SW480 (cell line): ENCODE measurements around the gene BCL2L1.

ENCODE experiments used
- DNase-seq: peaks from one replicate; pipeline ENCODE4 v3.0.0-alpha.2; 2016; ENCODE audit warnings: low spot score

The BCL2L1 gene

DNA sequence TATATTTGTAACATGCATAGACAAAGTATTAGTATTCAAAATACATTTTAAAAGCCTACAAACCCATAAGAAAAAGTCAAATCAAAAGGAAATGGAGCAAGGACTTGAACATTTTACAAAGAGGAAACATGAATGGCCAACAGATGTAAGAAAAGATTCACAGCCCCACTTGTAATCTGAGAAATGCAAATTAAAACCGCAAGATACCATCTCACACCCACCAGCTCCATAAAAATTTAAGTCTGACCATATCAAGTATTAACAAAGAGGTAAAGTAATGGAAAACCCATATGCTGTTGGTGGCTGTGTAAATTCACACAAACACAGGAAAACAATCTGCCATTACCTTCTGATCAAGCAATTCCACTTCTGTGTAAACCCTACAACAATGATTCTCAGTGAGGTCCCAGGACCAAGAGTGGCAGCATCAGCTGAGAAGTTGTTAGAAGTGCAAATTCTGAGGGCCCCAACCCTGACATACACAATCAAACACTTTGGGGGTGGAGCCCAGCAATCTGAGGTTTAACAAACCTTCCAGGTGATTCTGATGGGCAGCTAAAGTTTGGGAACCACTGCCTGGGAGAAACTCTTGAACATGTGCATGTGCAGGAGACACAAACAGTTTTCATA lies 30.9 kb downstream of the BCL2L1 start:
- no peak for DNase-seq

DNA sequence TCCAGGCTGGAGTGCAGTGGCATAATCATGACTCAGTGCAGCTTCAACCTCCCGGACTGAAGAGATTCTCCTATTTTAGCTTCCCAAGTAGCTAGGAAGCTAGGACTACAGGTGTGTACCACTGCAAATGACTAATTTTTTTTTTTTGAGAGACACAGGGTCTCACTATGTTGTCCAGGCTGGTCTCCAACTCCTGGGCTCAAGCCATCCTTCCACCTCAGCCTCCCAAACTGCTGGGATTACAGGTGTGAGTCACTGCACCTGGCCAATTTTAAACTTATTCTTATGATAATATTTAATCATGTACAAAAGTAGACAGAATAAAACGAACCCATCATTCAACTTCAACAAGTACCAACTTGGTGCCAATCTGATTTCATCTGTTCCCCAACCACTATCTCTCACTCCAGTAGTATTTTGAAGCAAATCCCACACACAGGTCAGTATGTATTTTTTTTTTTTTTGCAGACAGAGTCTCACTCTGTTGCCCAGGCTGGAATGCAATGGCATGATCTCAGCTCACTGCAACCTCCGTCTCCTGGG lies 32.5 kb downstream of the BCL2L1 start:
- no peak for DNase-seq

DNA sequence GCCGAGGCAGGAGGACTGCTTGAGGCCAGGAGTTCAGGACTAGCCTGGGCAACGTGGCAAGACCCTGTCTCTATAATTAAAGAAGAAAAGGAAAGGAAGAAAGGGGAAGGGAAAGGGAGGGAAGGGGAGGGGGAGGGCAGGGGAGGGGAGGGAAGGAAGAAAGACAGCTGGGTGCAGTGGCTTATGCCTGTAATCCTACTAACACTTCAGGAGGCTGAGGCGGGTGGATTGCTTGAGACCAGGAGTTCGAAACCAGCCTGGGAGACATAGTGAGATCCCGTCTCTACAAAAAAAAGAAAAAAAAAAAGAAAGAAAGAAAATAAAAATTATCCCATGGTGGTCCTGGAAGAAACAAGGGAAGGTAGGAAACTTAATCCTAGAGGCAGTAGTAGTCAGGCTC lies 33.5 kb downstream of the BCL2L1 start:
- no peak for DNase-seq

DNA sequence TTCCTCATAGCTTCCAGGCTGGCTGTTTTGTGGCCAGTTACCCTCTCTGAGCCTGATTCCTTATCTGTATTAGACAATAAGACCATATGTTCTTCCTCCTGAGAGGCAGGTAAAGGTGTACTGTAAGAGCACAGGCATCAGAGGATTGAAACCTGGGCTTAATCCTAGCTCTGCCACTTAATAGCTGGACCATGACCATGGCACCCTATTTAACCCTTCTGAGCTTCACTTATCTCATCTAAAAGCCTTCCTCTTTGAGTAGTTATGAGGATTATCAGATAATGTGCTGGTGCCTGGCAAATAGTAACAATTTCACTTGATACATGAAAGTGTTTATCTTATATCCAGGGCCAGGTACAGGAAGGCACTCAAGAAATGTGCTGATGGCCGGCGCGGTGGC lies 34.9 kb downstream of the BCL2L1 start:
- DNase-seq, result no peak

DNA sequence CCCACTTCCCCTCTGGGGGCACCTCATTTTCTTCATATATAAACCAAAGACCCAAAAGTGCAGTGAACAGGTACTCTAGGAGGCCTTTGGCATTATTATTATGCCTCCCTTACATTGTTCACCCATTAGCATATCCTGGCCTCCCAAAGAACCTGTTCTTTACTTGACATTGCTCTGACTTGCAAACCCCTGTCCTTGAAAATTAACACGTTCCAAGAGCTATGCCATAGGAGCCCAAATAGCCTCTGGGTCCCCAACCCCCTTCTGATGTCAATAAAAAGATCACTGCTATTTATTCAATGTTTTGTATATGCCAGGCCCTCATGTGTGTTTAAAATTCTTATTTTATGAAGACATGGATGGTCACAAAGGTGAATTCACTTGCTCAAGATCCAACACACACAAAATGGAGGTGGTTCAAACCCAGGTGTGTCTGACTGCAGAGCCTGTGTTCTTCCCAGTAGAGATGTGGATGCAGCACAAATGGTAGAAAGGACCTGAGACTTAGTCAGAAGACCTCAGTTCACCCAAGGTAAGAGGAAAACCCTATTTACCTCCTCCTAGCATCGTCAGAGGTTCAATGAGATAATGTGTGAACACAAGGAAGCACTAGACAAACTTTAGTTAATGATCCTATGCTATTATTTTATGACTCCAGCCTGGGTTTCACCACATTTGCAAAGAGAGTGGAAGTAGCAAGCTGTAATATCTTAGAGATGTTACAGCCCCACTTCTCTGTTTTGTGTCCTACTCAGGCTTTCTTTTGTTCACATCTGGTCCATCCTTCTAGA lies 36.6 kb downstream of the BCL2L1 start:
- no peak for DNase-seq

DNA sequence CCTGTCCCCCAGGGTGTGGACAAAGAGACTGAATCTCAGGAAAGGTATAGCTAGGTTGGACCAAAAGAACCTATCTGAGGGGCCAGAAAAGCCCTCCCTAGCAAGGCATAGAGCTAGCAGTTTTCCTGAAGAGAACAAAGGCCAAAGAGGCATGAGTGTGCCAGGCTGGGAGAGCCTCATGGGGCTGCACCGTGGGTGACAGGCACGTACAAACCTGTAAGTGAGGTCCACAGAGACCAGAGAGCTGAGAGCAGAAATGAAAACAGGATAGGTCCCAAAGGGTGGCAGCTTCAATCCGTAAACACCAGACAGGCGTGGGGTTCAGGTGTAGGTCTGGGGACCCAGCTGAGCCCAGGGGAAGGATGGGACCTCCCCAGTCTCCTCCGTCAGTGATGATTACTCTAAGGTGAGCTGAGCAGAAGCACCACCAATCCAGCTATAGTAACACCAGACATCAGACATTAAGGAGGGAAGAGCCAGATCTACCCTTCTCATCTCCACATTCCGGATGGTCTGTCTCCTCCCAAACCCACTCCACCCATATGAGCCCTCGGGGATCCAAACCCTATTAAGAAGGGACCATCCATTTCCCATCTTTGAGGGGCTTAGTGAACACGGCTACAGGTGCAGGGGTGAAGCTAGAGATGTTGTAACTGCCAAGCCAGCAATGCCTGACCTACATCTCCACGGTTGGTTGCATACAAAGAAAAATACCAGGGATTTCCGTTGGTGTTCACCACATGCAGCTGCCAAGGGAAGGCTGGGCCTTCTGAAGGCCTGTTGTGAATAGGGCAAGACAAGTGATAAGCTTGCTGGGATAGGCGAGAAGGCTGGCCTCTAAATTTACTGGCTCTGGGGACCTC lies 38.3 kb downstream of the BCL2L1 start:
- no peak for DNase-seq

DNA sequence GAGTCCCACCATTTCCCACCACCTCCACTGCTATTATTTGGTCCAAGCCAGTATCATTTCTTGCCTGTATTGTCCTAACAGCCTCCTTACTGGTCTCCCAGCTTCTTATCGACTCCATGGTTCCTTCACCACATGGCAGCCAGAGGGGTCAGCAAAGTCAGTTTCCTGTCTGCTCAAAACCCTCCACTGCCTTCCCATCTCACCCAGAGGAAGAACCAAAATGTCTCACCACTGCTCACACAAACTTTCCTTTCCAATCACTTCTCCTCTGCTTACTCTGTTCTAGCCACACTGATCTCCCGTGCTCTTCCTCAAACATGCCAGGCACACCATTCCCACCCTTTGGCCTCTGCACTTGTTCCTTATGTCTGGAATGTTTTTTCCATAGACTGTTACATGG lies 39.7 kb downstream of the BCL2L1 start:
- no peak for DNase-seq

DNA sequence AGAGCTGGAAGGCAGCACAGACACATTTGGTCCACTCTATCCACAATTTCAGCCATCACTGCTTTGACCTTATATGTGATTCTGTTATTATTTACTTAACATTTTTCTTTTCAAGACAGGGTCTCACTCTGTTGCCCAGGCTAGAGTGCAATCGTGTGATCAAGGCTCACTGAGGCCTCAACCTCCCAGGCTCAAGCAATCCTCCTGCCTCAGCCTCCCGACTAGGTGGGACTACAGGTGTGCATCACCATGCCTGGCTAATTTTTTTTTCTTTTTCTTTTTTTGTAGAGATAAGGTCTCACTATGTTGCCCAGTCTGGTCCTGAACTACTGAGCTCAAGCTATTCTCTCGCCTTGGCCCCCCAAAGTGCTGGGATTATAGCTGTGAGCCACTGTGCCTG lies 40.3 kb downstream of the BCL2L1 start:
- no peak for DNase-seq

DNA sequence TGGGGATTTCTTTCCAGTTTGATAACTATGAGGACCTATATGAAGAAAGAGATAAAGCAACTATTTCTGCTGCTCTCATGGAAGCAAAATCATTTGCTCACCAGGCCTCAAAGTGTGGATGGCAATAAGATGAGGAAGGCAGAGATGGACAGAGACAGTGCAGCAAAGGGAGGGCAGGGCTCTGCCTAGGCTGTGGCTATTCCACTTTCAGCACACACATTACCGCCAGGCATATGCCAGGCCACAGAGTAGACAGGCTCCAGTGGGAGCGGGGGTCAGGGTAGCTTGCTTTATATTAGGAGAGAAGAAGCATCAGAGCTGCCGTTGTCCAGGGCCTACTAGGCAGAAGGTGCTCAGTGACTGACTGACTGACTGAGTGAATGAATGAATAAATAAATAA lies 40.9 kb downstream of the BCL2L1 start:
- no peak for DNase-seq

DNA sequence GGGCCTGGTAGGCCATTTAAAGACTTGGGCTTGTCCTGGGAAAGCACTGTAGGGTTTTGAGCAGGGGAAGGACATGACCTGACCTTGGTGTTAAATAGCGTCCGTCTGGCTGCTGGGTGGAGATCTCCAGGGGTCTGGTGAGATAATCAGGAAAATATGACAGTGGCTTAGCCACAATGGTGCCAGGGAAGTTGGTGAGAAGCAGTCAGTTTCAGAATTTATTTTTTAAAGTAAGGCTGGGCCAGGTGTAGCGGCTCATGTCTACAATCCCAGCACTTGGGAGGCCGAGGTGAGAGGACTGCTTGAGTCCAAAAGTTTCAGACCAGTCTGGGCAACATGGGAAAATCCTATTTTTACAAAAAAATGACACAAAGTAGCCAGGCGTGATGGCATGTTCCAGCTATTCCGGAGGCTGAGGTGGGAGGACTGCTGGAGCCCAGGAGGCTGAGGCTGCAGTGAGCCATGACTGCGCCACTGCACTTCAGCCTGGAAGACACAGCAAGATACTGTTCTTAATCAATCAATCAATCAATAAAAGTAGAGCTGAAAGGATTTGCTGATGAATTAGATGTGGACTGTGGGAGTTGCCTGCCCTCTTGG lies 41.4 kb downstream of the BCL2L1 start:
- DNase-seq, result no peak

DNA sequence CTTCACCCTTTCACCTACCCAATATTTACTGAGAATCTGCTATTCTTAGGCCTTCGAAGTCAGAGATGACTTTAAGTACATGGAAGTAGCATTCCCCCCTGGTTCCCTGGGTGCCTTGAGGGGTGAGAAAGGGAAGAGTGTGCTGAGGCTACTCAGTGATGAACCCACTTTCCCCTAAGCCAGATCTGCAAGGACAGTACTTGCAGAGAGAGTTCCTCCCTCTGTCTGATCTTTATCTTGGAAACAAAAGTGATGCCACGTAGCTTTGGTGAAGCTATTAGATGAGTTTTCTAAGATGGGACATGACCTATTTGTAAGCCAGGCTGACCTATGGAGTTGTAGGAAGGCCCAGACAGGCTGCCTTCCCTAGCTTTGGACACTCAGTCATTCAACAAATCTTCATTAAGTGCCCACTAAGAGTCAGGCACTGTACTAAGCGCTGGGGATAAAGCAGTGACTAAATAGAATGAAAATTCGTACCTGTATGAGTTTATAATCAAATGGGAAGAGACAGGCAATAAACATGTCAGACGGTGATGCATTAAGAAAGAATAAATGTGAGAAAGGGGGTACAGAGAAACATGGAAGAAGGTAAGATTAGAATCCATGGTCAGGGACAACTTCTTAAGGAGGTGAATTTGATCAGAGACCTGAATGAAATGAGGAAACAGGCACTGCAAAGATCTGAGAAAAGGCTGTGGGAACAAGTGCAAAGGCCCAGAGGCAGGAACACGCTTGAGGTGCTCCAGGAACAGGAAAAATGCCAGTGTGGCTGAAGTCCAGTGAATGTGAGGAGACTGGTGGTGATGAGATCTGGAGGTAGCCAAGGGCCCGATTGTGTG lies 42.2 kb downstream of the BCL2L1 start:
- DNase-seq, result no peak

DNA sequence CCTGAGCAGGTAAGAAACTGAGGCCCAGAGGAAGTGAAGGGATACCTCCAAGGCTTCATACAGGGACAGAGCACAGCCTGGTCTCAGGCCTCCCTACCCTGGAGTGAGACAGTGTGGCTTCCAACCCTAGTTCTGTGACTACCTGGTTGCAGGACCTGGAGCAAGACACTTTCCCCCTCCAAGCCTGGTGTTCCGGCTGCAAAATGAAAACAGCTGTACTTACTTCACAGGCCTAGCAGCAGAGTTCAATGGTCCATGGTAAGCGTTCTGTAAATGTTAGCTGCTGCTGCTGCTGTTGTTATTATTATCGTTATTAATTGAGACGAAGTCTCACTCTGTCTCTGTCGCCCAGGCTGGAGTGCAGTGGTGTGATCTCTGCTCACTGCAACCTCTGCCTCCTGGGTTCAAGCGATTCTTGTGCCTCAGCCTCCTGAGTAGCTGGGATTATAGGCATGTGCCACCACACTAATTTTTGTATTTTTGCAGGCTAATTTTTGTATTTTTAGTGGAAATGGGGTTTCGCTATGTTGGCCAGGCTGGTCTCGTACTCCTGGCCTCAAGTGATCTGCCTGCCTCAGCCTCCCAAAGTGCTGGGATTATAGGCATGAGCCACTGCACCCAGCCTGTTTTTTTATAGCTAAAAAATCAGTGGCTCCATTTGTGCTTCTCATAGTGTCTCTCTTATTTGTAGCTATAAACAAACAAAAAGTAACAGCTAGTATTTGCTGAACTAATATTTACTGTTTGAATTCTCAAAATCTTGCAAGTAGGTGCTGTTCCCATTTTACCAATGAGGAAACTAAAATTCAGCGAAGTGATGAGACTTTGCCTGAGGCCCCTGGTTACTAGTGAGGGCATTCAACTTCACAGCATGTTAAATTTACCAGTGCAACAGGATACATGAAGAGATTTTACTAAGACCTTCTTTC lies 43.0 kb downstream of the BCL2L1 start:
- DNase-seq, result no peak

DNA sequence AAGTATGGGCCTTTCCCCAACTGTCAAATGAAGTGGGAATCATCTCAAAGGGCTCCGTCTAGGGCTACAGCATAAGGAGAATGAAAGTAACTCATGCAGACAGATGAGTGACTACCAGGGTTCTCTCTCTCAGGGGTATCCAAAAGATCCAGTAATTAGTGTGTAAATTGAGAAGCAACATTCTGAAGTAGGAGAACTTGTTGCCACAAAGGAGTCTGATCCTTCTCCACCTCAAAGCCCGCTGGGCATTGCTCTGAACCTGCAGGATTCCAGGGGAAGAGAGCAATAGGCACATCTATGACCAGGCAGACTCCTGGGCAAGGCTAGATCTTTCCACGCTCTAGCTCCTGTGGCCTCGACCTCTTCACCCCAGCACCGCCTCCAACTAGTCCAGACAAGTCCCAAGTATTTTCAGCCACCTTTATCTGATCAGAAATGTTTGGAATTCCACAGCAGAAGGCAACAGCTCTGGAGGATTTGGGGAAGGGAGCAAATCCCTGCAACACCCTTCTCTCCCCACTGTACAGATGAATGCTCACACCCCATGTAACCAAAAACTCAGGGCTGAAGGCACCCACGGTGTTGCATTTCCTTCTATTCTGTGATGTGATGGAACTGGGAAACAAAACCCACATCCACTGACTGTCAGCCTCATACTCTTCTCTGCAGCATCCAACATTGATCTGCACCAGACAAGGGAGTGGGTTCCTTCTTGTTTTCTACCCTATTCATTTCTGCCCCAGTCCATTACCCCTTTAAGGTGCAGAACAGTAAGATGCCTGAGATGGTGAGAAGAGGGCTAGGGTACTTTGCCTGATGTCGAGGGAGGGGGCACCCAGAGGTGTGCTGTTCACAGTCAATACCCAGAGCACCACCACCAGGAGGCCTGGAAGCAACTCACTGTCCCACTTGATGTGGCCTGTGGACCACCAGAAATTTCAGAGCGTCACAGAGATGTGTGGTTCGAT lies 44.0 kb downstream of the BCL2L1 start:
- peak; percentile 76 for DNase-seq

DNA sequence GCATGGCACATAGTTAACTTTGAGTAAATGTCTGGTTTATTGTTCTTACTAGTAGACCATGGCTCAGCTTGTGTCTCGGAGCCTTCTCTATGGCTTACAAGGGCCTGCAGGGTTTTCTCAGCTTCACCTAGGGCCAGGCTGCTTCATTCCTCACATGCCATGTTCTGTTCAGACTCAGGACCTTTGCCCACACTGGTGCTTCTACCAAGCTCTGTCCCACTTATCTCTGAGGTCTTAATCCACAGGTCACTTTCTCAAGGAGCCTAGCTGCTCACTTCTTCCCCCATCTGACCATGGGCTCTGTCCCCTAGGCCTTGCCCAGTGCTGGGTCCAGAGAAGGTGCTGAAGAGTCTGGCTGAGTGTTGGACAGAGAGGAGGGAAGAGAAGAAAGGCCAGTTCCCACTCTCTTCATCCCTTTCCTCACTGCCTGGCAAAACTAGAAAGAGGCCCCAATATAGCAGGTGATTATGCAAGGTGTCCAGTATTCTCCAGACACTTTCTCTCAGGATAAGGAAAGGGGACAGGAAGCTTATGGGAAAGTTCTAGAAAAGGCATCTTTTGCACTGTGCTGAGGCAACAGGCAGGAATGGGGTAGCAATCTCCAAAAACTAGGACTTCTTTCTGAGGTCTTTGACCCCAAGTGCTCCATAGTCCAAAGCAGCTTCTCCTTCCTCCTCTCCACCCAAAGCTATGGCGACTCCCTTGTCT lies 45.0 kb downstream of the BCL2L1 start:
- no peak for DNase-seq

DNA sequence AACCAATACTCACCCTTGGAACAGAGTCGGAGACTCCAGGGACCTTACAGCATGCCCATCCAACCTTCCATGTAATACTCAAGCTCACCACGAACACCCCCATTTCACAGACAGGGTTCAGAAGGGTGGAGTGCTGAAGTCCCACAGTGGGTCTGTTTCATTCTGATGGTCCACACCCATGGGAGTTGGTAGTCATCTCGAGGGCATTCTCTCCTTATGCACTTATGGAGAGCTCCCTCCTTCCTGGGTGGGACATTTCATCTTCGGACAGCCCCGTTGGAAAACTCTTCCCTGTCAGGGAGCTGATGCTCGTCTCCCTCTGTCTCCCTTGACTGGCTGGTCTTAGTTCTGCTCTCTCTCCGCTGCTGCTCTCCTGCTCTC lies 46.1 kb downstream of the BCL2L1 start:
- DNase-seq, result no peak

DNA sequence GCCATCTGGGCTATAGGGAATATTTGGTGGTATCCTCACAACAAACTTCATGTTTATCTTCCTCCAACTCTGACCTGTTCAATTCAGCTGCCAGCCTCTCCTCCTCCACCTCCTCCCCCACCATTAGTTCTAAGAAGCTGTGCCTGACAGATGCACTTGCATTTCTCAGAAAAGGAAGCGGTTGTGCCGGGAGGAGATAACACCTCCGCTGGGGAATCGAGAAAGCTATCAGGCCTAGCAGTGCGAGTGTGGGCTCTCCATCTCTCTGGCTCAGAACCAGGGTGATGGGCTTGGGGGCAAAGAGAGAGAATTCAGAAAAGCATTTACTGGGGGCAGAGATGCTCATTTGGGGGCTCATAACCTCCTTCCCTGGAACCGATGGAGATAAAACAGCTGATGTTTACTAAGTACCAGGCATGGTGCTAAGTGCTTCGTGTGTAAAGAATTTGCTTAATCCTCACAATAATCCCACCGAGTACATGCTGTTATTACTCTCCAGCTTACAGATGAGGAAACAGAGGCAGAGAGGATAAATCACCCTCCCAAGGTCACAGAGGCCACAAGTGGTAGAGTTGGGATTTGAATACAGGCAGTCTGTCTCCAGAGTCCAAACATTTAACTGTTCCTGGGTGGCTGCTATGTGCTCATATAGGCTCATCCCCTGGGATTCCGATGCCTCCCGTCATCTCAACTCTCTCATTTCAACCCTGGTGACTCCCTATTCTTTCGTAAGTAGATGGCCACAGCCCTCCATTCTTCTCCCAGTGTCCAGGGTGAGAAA lies 46.6 kb downstream of the BCL2L1 start:
- DNase-seq, result no peak
